Right forelimb (tissue), 1 donor: ENCODE data around the gene RASD1.
"Not testable (repeated sequence)": the region's sequence is repeated elsewhere in the genome, so short reads cannot be mapped to it uniquely, and the experiment has no call there.

Experiments
- DNase-seq: peaks from one replicate; pipeline ENCODE4 v3.0.0-alpha.2; 2018

Gene RASD1

DNA sequence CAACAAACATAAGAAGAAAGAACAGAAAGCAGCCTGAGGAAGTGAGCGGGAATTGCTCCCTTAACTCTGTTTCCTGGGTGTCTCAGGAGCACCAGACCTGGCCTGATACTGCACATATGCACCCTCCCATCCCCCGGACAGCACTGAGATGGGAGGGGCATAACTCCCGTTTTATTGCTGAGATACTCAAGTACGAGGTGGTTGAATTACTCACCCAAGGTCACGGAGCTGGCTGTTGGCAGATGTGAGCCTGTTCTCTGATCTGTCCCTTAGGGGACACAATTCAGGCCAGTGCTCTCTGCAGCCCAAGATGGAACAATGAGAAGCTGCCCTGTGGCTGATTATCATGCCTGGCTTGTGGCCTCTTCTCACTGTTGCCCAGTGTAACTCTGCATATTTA lies 28.5 kb downstream of the RASD1 start:
- DNase-seq: no peak

GRCh38 chr17:17467016-17467415 lies 29.2 kb downstream of the RASD1 start:
- no peak for DNase-seq

- no peak for DNase-seq
These were observed 29.7 kb downstream of the RASD1 start for GRCh38 chr17:17466511-17466910.

- not testable (repeated sequence) for DNase-seq
These were observed 30.3 kb downstream of the RASD1 start for GRCh38 chr17:17465878-17466277.

DNA sequence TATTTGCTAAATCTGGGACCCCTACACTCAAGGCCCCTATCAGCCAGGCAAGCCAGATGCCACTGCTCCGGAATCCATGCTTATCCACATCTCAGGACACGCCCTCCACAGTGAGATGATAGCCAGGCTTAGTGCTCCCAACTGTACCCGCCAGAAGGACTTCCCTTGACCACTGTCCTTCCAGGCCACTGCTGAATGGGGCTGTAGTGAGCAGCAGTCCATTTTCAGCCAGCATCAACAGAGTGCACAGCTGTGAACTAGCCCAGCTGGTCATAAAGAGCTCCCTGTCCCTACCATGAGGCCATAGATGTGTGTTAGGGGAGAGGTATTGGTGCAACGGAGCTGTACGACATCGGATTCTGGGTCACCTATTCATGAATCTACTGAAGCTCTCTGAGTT lies 32.4 kb downstream of the RASD1 start:
- DNase-seq: no peak

GRCh38 chr17:17462048-17462824 lies 34.0 kb downstream of the RASD1 start:
- DNase-seq: no peak

DNA sequence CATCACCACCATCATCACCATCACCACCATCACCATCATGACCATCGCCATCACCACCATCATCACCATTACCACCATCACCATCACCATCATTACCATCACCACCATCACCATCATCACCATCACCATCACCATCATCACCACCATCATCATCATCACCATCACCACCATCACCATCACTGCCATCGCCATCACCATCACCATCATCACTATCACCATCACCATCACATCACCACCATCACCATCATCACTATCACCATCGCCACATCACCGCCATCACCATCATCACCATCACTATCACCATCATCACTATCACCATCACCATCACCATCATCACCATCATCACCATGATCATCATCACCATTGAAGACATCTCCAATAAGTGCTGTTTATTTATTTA lies 36.2 kb downstream of the RASD1 start:
- no peak for DNase-seq

DNA sequence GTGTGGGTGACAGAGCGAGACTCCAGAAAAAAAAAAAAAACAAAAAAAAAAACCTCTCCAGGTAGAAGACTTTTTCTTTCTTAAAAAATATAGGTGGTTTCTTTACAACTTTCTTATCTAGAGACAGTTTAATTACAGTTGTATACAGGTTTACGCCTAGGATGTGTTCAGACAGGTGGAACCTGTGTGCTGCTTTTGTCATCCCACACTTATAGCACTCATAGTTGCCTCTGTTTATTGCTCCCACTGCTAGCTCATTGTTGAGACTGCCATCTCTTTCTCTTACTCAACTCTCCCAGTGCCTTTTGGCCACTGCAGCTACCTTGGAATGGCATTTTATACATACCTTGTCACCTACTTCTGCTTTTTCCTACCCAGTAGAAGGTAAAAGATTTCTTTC lies 38.5 kb downstream of the RASD1 start:
- no peak for DNase-seq

DNA sequence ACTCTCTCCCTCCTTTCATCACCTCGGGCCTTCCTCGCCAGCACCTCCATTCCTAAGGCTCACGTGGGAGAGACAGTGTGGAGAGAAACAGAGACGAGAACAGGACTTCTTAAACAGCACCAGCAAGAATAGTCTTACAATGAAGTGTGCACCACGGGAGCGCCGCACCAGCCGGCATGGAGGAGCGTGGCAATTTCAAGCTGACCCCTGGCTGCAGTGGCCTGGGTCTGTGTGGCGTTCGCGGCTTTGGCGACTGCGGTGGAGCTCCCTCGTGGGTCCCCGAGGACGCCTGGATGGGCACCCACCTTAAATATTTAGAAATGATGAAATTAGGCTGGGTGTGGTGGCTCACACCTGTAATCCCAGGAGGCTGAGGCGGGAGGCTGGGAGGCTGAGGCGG lies 39.9 kb downstream of the RASD1 start:
- no peak for DNase-seq

DNA sequence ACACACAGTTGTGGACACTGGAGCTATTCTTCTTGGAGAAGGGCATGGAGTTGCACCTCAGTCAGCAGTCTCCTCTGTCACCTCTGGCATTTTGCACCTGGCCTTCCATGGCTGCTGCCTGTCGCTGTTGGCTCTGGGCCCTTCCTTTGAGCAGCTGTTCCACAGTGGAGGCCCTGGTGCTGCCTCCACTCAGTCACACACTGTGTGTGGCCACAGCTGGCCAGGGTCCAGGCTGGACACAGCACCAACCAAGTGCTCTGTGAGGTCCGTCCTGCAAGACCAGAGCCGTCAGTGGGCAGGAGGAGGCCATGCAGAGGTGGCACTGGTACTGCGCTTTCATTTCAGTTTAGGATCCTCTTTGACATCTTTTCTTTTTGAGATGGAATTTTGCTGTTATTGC lies 41.0 kb downstream of the RASD1 start:
- DNase-seq: no peak

DNA sequence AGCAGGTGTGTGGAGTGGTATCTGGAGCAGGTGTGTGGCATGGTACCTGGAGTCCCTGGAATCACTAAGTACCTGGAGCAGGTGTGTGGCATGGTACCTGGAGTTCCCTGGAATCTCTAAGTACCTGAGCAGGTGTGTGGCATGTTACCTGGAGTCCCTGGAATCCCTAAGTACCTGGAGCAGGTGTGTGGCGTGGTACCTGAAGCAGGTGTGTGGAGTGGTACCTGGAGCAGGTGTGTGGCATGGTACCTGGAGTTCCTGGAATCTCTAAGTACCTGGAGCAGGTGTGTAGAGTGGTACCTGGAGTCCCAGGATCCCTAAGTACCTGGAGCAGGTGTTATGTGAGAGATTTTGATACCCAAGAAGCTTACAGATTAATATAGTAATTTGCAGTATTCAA lies 41.5 kb downstream of the RASD1 start:
- not testable (repeated sequence) for DNase-seq

GRCh38 chr17:17454276-17454675 lies 41.9 kb downstream of the RASD1 start:
- no peak for DNase-seq

- DNase-seq: no peak
These were observed 43.1 kb downstream of the RASD1 start for GRCh38 chr17:17453088-17453487.

DNA sequence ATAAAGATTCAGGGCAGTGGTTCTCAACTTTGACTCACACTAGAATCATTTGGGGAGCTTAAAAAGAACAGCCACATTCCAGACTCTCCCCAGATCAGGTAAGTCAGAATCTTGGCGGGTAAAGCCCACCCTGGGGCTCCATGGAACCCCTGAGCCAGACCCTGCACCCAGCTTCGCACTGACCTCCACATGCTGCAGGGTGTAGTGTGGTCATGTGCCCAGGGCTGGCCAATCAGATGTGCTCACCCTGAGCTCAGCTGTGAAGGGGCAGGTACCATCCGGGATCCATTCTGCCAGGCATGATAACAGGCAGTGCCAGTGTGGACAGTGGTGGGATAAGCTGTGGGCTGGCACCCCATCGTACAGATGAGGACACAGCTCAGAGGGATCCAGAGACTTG lies 47.5 kb downstream of the RASD1 start:
- no peak for DNase-seq

- no peak for DNase-seq
These were observed 48.1 kb downstream of the RASD1 start for GRCh38 chr17:17448076-17448475.

- DNase-seq: no peak
These were observed 48.9 kb downstream of the RASD1 start for GRCh38 chr17:17447264-17447663.

- DNase-seq: no peak
These were observed 49.5 kb downstream of the RASD1 start for GRCh38 chr17:17446666-17447155.

- no peak for DNase-seq
These were observed 50.1 kb downstream of the RASD1 start for GRCh38 chr17:17445925-17446665.

GRCh38 chr17:17445296-17445924 lies 50.8 kb downstream of the RASD1 start:
- DNase-seq: no peak
